HG02763 (cell line): ENCODE data around the gene CCDC170.
"Not testable (repeated sequence)": the region's sequence is repeated elsewhere in the genome, so short reads cannot be mapped to it uniquely, and the experiment has no call there.

Experiments used
- ATAC-seq: cut with Tn5 transposase; IDR thresholded peaks from one replicate; pipeline ENCODE4 v1.9.1; 2021; ENCODE audit warnings: mild to moderate bottlenecking, moderate library complexity; ENCODE audit not compliant: unreplicated experiment

Gene CCDC170

GRCh38 chr6:151539506-151540268 lies 45.9 kb downstream of the CCDC170 start:
- no peak for ATAC-seq

- ATAC-seq: no peak
These were observed 50.6 kb downstream of the CCDC170 start for GRCh38 chr6:151544453-151544852.

- not testable (repeated sequence) for ATAC-seq
These were observed 51.1 kb downstream of the CCDC170 start for GRCh38 chr6:151544884-151545283.

- no peak for ATAC-seq
These were observed 53.3 kb downstream of the CCDC170 start for GRCh38 chr6:151546941-151547659.

GRCh38 chr6:151548201-151548600 lies 54.4 kb downstream of the CCDC170 start:
- ATAC-seq: no peak

GRCh38 chr6:151549790-151550189 lies 56.0 kb downstream of the CCDC170 start:
- ATAC-seq: no peak

- ATAC-seq: no peak
These were observed 56.8 kb downstream of the CCDC170 start for GRCh38 chr6:151550618-151551017.

GRCh38 chr6:151551223-151551857 lies 57.5 kb downstream of the CCDC170 start:
- no peak for ATAC-seq

GRCh38 chr6:151553416-151554165 lies 59.8 kb downstream of the CCDC170 start:
- ATAC-seq: no peak

- ATAC-seq: no peak
These were observed 67.4 kb downstream of the CCDC170 start for GRCh38 chr6:151561238-151561637.

- ATAC-seq: no peak
These were observed 70.8 kb downstream of the CCDC170 start for GRCh38 chr6:151564654-151565053.

- no peak for ATAC-seq
These were observed 72.1 kb downstream of the CCDC170 start for GRCh38 chr6:151565940-151566339.

- ATAC-seq: no peak
These were observed 72.7 kb downstream of the CCDC170 start for GRCh38 chr6:151566557-151566956.

- no peak for ATAC-seq
These were observed 82.8 kb downstream of the CCDC170 start for GRCh38 chr6:151576633-151577032.

GRCh38 chr6:151577257-151577656 lies 83.4 kb downstream of the CCDC170 start:
- no peak for ATAC-seq

GRCh38 chr6:151585741-151586140 lies 91.9 kb downstream of the CCDC170 start:
- no peak for ATAC-seq

GRCh38 chr6:151589667-151590066 lies 95.8 kb downstream of the CCDC170 start:
- ATAC-seq: no peak

- ATAC-seq: no peak
These were observed 96.9 kb downstream of the CCDC170 start for GRCh38 chr6:151590742-151591141.

- ATAC-seq: no peak
These were observed 98.8 kb downstream of the CCDC170 start for GRCh38 chr6:151592449-151593159.

GRCh38 chr6:151609146-151609902 lies 115.5 kb downstream of the CCDC170 start:
- ATAC-seq: no peak
